ENCODE results near the gene KRT78.

- TF ChIP-seq CTCF (IDR thresholded peaks at IDR 0.05; ENCODE audit: low read depth, low read length, poor library complexity, severe bottlenecking) (no peak), EZH2phosphoT487 (IDR thresholded peaks at IDR 0.05; ENCODE audit: borderline replicate concordance, low read length) (no peak)
Measured at GRCh38 chr12:52818388-52818787, 30.4 kb downstream of the KRT78 start.
